Occipital lobe (tissue), 2 donors: ENCODE data around the gene FBXO30. TPM values are rescaled to one million over a fixed set of nuclear protein-coding genes. Genes with fewer than 3 reads are reported as not detected.
A peak's percentile ranks its signal among the peaks of the same experiment; 100 is the strongest.

ENCODE experiments used
- DNase-seq: peaks from one replicate; lab custom pipeline; 2025; lab: John Stamatoyannopoulos, UW
- total RNA-seq: library from RNA; depleted of rRNA; stranded (reverse); fragments of >200 nt; gene quantifications from one replicate; pipeline ENCODE4 v1.2.3, GENCODE V29; 2014

Gene FBXO30, protein sequence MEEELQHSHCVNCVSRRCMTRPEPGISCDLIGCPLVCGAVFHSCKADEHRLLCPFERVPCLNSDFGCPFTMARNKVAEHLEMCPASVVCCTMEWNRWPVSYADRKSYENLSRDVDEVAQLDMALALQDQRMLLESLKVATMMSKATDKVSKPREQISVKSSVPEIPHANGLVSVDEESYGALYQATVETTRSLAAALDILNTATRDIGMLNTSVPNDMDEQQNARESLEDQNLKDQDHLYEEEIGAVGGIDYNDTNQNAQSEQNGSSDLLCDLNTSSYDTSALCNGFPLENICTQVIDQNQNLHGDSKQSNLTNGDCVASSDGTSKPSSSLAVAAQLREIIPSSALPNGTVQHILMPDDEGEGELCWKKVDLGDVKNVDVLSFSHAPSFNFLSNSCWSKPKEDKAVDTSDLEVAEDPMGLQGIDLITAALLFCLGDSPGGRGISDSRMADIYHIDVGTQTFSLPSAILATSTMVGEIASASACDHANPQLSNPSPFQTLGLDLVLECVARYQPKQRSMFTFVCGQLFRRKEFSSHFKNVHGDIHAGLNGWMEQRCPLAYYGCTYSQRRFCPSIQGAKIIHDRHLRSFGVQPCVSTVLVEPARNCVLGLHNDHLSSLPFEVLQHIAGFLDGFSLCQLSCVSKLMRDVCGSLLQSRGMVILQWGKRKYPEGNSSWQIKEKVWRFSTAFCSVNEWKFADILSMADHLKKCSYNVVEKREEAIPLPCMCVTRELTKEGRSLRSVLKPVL
- 93.1 TPM for total RNA-seq

DNA sequence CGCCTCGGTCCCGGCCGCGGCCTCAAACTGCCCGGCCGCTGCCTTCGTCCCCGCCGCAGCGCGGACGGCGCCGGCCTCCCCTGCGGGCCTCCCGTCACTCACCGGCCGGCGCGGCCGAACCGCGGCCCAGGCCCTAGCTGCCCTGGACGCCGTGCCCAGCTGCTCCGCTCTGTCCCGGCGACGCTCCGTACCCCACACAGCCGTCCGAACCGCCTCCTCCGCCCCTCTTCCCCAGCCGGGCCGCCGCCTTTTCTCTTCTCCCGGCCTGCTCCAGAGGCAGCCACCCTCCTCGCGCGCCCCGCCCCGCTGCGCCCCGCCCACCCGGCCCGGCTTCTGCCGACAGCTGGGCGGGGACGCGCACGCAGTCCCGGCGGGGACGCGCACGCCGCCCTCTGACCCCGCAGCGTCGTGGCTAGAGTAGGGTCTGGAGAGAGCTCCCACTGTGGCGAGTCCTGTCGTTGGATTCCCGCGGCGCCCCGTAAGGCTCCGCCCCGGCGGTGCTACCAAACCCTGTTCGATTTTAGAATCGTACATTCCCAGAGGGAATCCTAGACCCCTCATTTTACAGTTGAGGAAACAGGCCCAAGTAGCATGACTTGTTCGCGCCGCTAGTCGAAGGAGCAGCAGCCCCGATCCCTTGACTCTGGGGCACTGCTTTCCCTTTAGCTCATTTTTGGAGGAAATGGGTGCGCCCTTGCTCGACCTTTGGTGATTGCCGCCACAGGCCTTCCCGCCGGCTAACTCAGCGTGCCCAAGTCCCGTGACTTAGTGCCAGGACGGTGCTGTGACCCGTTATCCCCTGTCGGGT, at the start of gene FBXO30:
Gene FBXO30, minus strand, starts transcription at position 295 of the 808 bp plus-strand sequence. CDS start 8,390 bp downstream, outside the sequence.
- peak; percentile 89 for DNase-seq

DNA sequence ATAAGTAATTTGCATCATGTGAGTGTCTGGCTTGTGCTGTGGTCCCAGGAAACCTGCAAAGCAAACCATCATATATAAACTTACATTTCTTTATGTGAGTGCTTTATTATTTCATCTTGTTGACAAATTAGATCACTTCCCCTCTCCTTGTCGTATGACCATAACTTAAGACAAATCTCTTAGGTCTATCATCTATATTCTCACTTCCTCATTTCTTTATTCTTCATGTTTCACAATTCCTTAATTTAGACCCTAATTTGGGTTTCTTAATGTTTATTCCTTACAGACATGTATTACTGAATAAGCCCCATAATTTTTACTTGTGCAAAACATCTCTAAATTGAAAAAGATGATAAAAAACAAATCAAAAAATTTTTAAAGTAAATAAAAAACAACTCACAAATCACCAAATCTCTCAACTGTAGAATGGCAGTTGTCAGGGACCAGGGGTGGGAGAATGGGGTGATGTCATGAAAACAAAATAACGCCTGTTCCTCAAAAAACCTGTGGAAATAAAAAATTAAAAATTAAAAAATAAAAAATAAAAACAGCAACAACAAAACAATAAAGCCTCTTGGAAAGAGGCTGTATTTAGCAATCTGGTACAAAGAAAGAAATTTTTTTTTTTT, 49.5 kb upstream of the FBXO30 start:
- DNase-seq: no peak

DNA sequence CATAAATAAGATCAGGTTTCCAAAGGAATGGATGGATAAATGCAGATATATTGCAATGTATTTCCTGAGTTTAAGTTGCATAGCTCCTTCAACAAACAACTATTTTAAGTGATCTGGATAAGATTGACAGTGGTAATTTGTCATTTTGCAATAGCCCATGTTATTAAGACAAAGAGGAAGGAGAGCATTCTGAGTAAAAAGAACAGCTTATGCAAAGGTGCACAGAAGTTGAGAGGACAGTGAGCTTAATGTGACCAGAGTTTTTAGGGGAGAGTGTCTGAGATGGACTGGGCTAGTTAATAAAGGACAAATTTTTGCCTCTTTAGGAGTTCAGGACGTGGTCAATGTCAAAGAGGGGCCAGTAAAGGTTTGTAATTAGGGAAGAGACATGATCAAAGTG, 48.8 kb upstream of the FBXO30 start:
- DNase-seq: no peak

DNA sequence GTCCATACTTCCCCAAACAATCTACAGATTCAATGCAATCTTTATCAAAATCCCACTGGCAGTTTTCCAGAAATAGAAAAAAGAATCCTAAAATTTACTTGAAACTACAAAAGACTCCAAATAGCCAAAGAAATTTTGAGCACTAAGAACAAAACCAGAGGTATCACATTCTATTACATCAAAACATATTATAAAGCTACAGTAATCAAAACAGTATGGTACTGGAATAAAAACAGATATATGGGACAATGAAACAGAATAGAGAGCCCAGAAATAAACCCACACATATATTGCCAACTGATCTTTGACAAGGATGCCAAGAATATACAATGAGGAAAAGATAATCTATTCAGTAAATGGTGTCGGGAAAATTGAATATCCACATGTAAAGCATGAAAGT, 46.0 kb upstream of the FBXO30 start:
- DNase-seq: no peak

DNA sequence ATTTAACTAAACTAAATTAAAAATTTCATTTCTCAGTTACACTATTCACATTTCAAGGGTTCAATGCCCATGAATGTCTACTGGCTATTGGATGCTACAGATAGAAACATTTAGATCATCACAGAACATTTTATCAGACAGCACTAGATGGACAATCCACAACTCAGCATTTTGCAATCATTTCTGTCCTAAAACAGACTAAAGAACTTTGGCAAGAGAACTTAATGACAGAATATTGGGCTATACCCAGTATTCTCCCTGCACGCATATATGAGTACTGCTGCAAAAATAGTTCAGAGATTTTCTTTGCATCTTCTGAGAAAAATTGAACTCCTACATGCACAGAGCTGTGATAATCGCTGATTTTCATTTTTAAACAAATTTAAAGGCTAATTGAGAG, 36.1 kb upstream of the FBXO30 start:
- DNase-seq: no peak

DNA sequence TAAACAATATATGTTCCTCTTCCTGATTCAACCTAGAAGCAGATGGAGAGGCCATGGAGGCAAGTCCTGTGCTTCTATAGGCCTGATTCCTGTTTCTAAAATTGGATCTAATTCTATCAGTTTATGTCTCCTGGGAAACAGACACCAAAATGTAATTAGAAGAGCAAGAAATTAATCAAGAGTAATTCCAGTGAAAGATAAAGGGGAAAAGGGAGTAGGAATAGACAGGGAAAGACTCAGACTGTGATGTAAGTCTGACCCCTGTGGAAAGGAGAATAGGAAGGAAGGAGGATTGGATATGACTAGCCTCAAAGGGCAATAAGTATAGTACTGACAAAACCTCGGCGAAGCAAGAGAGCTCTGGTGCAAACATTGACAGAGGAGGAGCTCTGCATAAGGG, 33.9 kb upstream of the FBXO30 start:
- DNase-seq: no peak

DNA sequence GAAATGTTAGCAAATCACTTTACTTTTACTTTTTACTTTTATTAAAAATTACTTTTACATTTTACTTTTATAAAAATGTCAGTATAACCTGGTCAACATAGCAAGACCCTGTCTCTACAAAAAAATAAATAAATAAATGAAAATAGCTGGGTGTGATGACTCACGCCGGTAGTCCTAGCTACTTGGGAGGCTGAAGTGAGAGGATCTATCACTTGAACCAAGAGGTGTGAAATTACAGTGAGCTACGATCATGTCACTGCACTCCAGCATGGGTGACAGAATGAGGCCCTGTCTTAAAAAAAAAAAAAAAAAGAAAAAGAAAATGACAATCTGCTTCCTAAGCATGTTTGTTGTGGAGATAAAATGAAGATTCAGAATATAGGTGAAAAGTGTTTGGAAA, 31.0 kb upstream of the FBXO30 start:
- no peak for DNase-seq

DNA sequence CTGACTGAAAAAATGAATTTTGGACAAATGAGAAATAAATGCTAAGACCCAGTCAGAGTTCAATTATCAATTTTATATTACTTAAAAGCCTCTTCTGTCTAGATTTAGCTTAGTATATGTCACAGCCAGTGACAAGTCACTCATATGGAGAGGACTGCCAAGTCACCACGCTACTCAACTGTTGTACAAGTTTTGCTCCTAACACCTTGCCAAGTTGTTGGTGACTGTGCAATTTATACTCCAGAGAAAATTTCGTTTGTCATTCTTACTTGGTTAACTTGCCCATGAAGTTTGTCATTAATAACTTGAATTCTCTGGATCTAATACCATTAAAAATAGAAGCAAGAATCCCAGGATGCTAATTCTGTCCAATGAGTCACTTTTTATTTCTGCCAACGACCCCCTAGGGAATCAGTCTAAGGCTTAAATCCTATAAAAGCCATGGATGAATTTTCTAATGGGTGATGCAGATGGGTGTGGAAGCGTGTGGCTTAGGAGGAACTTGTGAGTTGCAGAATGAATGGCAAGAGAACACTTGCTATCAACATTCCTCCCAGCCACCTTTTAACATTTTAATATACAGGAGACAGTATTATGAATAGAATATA, 30.4 kb upstream of the FBXO30 start:
- no peak for DNase-seq

DNA sequence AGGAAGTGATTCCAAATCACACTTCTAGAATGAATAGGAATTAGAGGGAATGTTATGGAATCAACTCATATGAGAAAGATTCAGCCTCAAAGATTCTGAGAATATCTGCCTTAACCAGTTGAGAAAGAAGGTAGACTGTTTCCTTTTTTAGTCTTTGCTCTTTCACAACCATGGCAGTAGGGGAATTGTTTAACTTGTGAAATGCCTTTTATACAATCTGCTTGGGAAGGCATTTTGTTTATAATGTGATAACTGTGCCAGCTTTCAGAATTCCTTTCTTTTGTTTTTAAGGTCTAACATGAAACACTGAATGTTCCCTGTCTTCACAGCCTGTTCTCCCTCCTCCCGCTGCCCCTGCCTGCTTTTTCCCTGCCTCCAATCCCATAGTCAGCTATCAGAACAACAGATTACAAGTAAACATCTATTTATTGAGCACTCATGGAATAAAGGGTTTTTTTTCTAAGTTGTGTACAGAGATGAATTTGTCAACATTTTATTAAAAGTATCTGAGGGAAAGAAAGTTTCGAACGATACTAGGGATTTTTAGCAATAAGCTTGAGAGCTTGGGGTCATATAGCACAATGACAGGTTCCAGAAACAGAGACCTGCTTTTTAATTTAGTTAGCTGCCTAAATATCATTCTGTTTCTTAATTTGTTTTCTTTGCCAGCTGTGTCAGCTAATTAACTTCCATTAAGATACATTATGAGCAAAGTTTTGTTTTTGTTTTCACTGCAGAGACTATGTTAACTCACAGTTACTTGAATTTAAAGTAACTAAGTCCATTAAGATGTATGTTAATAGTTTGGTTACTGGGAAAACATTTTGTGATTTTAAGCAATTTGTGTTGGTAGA, 28.3 kb upstream of the FBXO30 start:
- DNase-seq: no peak

DNA sequence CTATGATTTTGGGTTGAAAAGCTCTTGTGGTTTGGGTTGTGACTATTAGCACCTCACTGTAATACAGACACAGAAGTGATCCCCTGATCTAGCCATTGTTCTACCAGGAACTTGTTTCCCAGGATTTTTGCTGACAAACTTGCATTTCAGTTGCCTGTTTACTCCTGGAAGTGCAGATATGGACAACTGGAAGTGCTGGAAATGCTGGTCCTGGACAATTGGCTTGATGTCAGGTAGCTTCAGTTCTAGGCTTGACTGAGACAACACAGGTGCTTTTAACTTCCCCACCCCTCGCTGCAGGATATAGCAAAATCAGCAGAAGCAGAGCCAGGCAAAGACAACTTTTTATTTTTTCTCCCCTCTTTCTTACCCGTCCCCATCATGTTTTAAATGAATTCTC, 27.1 kb upstream of the FBXO30 start:
- DNase-seq: no peak

DNA sequence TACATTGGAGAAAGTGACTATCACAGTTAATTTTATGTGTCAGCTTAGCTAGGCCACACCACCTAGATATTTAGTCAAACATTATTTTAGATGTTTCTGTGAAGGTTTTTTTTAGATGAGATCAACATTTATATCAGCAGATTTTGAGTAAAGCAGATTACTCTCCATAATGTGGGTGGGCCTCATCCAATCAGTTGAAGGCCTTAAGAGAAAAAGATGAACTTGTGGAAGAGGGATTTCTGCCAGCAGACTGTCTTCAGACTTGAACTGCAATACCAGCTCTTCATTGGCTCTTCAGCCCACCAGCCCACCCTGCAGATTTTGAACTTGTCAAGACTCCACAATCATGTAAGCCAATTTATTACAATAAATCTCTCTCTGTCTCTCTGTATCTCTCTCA, 25.1 kb upstream of the FBXO30 start:
- DNase-seq: no peak

DNA sequence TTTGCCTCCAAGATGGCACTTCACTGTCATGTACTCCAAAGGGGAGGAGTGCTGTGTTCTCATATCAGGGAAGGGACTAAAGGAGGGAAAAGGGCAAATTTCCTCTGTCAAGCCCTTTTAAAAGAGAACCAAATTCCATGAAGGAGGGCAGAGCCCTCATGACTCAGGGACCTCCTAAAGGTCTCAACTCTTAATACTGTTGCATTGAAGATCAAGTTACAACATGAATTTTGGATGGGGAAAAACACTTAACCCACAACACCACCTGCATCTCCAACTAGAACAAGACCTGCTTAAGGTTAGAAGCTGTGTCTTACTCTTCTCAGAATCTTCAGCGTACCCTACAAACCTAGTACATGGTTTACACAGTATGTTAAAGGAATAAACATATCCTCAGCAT, 23.7 kb upstream of the FBXO30 start:
- DNase-seq: no peak

DNA sequence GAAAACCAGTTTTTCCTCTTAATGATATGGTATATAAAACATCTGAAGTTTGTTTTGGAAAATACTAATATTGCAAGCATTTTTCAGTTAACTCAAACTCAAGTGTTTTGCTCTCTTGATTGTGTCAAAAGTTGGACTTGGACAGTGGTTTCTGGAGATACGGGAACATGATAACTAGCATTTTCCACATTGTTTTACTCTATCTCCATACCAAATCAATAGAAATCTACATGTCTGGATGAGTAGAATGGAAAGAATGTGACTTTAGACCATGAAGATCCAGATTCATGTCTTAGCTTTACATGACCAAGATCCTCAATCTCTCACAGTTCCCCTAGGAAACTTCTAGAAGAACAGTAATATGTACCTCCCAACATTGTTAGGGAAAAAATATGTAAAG, 22.2 kb upstream of the FBXO30 start:
- DNase-seq: no peak

DNA sequence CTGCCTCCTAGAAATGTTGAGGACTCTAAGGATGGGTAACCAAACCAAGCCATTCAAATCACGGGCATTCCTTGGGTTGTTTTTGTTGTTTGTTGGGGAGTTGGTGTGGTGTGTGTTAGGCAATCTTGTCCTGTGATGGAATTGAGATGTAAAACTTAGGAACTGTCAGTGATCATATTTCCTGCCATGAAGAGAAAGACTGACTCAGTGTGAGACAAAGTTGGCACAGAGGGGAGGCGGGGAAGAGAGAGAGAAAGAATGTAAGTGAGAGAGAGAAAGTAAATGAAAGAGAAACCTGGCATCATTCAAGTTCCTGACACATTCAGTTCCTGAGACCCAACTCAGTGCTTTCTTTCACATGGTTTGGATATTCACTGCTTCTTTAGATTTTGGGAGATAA, 21.6 kb upstream of the FBXO30 start:
- no peak for DNase-seq

DNA sequence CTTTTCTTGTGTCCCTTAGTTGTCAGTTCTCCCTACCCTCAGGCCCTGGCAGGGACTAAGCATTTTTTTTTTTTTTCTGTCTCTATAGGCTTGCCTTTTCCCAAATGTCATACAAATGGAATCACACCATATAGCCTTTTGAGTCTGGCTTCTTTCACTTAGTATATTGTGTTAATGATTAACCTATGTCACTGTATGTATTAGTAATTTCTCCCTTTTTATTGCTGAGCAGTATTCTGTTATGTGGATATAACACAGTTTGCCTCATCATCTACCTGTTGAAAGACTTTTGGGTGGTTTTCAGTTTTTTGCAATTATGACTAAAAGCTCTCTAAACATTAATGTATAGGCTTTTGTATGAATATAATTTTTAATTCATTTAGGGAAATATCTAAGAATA, 16.0 kb upstream of the FBXO30 start:
- no peak for DNase-seq

DNA sequence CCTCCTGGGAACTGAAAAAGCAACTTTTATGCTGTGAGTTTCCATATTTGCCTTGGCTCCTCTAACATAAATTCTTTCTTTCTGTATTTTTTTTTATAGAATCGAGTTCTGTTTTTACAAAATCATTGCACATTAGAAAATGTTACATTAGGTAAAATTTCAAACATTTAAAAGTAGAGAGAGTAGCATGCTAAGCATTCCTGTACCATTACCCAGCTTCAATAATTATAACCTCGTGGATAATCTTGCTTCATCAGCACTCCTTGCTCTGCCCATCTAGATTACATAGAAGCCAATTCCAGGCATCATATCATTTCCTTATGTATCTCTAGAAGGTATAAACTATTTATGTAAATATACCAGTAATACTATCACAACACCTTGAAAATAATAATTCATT, 15.4 kb upstream of the FBXO30 start:
- no peak for DNase-seq

DNA sequence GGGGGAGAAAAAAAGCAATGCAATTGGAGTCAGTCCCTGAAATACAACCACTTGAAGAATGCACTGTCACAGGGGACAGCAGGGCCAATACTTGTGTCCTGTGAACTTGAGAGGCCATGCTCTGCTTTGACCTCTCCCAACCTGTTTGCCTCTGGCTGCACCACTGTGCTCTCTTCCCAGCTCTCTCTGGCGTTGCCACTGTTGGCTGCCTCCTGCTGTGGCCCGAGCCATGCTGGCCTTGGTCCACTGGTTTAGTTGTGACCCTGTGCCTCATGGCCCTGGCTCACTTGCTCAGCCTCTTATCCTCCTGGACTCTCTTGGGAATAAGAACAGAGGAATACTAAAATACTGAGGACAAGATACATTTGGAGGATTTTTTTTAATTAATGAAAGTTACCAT, 14.5 kb upstream of the FBXO30 start:
- no peak for DNase-seq

DNA sequence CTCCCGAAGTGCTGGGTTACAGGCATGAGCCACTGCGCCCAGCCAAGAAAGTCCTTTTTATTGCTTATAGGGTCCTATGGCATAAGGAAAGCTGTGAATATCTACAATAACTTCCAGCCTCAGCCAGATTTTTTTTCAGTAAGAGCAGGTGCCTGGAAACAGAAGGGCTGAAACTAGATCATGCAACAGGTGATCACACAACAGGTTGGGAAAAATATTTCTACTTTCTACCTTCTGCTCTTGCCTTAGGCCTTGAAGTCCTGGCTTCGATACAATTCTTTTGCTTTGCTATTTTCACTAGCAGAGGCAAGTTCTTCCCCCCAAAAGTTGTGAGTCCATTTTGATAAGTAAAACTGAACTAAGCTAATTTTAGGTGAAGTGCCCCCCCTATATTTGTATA, 9.7 kb upstream of the FBXO30 start:
- no peak for DNase-seq

DNA sequence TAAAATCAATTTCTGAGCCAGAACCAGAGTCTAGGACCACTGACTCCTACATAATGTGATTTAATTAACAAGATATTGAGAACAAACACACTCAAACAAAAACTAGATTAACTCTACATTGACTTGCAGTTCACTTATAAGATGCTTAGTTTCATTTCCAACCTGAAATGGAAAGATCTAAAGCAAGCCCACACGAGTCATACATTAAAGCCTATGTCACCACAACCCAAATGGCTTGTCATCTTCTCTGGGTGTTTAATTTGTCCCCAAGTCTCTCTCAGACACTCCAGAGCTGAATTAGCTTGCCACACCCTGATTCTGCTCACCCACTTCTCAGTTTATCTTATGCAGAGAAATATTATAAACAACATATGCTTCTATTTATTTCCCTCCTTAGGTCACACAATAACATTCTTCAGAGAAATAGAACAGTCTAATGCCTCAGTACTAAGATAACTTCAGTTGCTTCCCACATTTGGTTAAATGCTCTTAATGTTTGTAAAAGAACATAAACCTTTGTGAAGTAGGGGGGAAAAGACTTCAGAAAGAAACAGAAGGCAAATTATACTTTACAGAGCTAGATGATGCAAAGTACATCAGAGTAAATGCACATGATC, 8.8 kb upstream of the FBXO30 start:
- no peak for DNase-seq

DNA sequence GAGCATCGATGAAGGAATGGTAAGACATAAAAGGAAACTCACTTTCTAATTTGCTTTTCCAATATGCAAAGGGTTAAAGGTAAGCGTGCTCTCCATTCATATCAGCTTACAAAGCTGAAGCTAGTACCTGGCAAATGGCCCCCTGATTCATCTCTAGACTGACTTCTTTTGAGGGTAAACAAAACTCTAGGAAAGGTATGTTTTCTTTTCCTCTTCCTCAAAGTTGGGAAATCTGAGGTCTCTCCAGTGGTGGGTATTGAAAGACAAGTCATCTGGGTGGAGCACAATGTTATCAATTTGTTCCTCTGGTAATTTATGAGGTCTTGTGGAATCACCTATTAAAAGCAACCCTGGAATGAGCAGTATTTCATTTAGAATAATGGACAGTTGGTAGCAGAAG, 7.9 kb upstream of the FBXO30 start:
- DNase-seq: no peak
